VCaP (cell line): ENCODE data around the gene MFSD11.
A peak's percentile ranks its signal among the peaks of the same experiment; 100 is the strongest.

Experiments
- H3K27ac ChIP-seq: fragments of 450-650 bp; 2 replicates; pipeline ENCODE4 v1.5.1; 2017
- CTCF ChIP-seq: fragments of 450-650 bp; conservative IDR thresholded peaks from 2 replicates; pipeline ENCODE4 v1.5.1; 2017; ENCODE audit warnings: mild to moderate bottlenecking, moderate library complexity

Gene MFSD11

GRCh38 chr17:76725580-76726230, 12.2 kb upstream of the MFSD11 start:
- no peak for TF ChIP-seq CTCF
- peak overlapping the region; percentile 99 for H3K27ac ChIP-seq

- peak within 1 kb of the TSS; percentile 99 for H3K27ac ChIP-seq
- no peak for TF ChIP-seq CTCF
Measured at GRCh38 chr17:76726231-76726775, 11.6 kb upstream of the MFSD11 start, which contains the start of gene JMJD6. TSS of gene JMJD6 (minus strand) at chr17:76726606. CDS start at chr17:76726475, 131 bp downstream.

GRCh38 chr17:76726776-76727718, 10.9 kb upstream of the MFSD11 start, which contains the start of gene METTL23:
TSS of gene METTL23 (plus strand) at chr17:76726839. CDS start at chr17:76729711, 2,872 bp downstream.
- peak within 1 kb of the TSS; percentile 99 for H3K27ac ChIP-seq
- TF ChIP-seq CTCF, result peak; percentile 80

GRCh38 chr17:76727745-76728456, 10.0 kb upstream of the MFSD11 start:
- peak overlapping the region; percentile 99 for H3K27ac ChIP-seq
- TF ChIP-seq CTCF, result no peak

GRCh38 chr17:76731800-76732733, 5.9 kb upstream of the MFSD11 start:
- H3K27ac ChIP-seq, result peak overlapping the region; percentile 1; the same call in 1 of the 2 replicates

GRCh38 chr17:76732734-76733617, 4.9 kb upstream of the MFSD11 start:
- no peak for TF ChIP-seq CTCF
- H3K27ac ChIP-seq, result peak overlapping the region; percentile 1; the same call in 1 of the 2 replicates
